ENCODE results near the gene ACVR1B. TPM values are rescaled to one million over a fixed set of nuclear protein-coding genes. Genes with fewer than 3 reads are reported as not detected.

ACVR1B gene
- total and polyA plus RNA-seq, 2 of the 8 experiments (the other 6 are each of a cell fraction or from before 2014, with no cell fraction given): 16.0 to 19.2 TPM

DNA sequence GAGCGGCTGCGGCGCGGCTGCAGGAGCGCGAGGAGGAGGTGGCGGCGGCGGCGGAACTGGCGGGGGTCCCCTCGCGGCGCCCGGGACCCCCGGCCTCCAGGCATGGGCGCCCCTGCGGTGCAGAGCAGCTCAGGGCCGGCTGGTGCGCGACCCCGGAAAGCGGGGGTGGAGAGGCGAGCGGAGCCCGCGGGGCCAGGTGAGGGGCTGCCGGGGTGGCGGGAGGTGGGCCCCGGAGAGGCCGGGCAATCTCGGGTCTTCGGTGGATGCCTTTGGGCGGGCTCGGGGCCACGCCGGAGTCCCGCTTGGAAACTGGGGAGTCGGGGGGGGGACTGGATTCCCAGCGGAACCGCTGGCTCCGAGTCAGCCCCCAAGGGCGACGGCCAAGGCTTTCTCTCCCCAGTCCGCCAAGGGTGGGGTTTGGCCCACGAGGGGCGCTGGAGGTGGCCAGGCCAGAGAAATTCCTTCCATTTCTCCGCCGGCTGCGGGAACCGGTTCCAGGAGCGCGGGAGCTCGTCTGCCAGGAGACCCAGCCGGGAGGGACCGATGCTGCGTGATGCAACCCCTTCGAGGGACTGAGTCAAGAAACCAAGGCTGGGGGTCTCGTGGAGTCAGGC is 85.9 kb downstream of the ACVR1B start (continued):
- TF ChIP-seq, protein P1, sequence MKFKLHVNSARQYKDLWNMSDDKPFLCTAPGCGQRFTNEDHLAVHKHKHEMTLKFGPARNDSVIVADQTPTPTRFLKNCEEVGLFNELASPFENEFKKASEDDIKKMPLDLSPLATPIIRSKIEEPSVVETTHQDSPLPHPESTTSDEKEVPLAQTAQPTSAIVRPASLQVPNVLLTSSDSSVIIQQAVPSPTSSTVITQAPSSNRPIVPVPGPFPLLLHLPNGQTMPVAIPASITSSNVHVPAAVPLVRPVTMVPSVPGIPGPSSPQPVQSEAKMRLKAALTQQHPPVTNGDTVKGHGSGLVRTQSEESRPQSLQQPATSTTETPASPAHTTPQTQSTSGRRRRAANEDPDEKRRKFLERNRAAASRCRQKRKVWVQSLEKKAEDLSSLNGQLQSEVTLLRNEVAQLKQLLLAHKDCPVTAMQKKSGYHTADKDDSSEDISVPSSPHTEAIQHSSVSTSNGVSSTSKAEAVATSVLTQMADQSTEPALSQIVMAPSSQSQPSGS (IDR thresholded peaks at IDR 0.05; ENCODE audit: low read length): no peak
- TF ChIP-seq CBX8 (IDR thresholded peaks at IDR 0.05; ENCODE audit: borderline replicate concordance, low read depth, low read length) (no peak), RFX5 (IDR thresholded peaks at IDR 0.05; ENCODE audit: borderline replicate concordance, low read depth, low read length) (no peak), GABPA (IDR thresholded peaks at IDR 0.05; ENCODE audit: borderline replicate concordance, insufficient read depth, low read length) (no peak), SP1 (IDR thresholded peaks at IDR 0.05; ENCODE audit: low read depth, low read length) (no peak), CEBPB (IDR thresholded peaks at IDR 0.05; ENCODE audit: low read depth, low read length) (peak; percentile 79), TBP (IDR thresholded peaks at IDR 0.05; ENCODE audit: low read depth, low read length) (no peak), CTBP2 (IDR thresholded peaks at IDR 0.05; ENCODE audit: borderline replicate concordance, insufficient read depth, insufficient read length, low read length) (no peak), SP4 (IDR thresholded peaks at IDR 0.05; ENCODE audit: low read length) (no peak), EP300 (IDR thresholded peaks at IDR 0.05; ENCODE audit: borderline replicate concordance in 1 of 2, low read depth in 2 of 2, low read length in 2 of 2) (no peak), NRF1 (IDR thresholded peaks at IDR 0.05; ENCODE audit: low read depth, low read length) (no peak), CBX5 (IDR thresholded peaks at IDR 0.05; ENCODE audit: low read depth, low read length) (no peak), SRF (IDR thresholded peaks at IDR 0.05; ENCODE audit: low read depth, low read length) (no peak), SIN3A (conservative IDR thresholded peaks at IDR 0.05 in 1 of 2, IDR thresholded peaks at IDR 0.05 in 1 of 2; ENCODE audit: low read depth in 1 of 2, low read length in 2 of 2) (no peak), GTF2F1 (IDR thresholded peaks at IDR 0.05; ENCODE audit: borderline replicate concordance, low read depth, low read length) (no peak)
- TF ChIP-seq, protein P2, sequence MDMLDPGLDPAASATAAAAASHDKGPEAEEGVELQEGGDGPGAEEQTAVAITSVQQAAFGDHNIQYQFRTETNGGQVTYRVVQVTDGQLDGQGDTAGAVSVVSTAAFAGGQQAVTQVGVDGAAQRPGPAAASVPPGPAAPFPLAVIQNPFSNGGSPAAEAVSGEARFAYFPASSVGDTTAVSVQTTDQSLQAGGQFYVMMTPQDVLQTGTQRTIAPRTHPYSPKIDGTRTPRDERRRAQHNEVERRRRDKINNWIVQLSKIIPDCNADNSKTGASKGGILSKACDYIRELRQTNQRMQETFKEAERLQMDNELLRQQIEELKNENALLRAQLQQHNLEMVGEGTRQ (IDR thresholded peaks at IDR 0.05; ENCODE audit: low read length): no peak
